SK-N-MC (cell line): ENCODE measurements around the gene ABLIM2.

Experiments
- DNase-seq: peaks from one replicate; pipeline ENCODE4 v3.0.0-alpha.2; 2011; ENCODE audit warnings: low read depth, low spot score
- H3K27ac ChIP-seq: fragments of 200-600 bp; sonication (generic); 2 replicates; pipeline ENCODE4 v1.5.1; 2016; ENCODE audit warnings: mixed run types
- H3K36me3 ChIP-seq: fragments of 200-600 bp; sonication (generic); 2 replicates; pipeline ENCODE4 v1.6.1; 2017; ENCODE audit warnings: antibody characterized with exemption, low read length, mixed read lengths; ENCODE audit not compliant: insufficient read depth
- H3K4me3 ChIP-seq: fragments of 200-600 bp; sonication (generic); 2 replicates; pipeline ENCODE4 v1.5.1; 2016
- H3K9ac ChIP-seq: fragments of 200-600 bp; sonication (generic); 2 replicates; pipeline ENCODE4 v1.8.0; 2017; ENCODE audit warnings: mixed run types, mixed read lengths; ENCODE audit not compliant: insufficient read length
- H3K9me3 ChIP-seq: fragments of 200-600 bp; sonication (generic); 2 replicates; pipeline ENCODE4 v1.6.1; 2017; ENCODE audit warnings: low read depth, mild to moderate bottlenecking, antibody characterized with exemption, low read length, moderate library complexity, mixed read lengths
- EZH2 ChIP-seq: fragments of 200-600 bp; sonication (generic); IDR thresholded peaks from one replicate; pipeline ENCODE4 v1.6.1; 2017; ENCODE audit warnings: antibody characterized with exemption
- FOXP2 ChIP-seq: optimal IDR thresholded peaks from 2 replicates; pipeline ENCODE3; 2011; ENCODE audit warnings: mild to moderate bottlenecking, moderate library complexity; ENCODE audit not compliant: insufficient read depth; ENCODE audit errors: extremely low read length, control extremely low read depth
- POLR2AphosphoS5 ChIP-seq: IDR thresholded peaks from 2 replicates; pipeline ENCODE4 v1.6.1; 2012; ENCODE audit warnings: mild to moderate bottlenecking, low read depth, low read length, borderline replicate concordance

ABLIM2 gene

GRCh38 chr4:7938609-7939376 is 219.8 kb downstream of the ABLIM2 start:
- H3K4me3 ChIP-seq, result peak overlapping the region; percentile 77
- DNase-seq, result no peak
- H3K9me3 ChIP-seq, result no peaks in the 10 kb centered on the region
- H3K27ac ChIP-seq, result no peak overlapping the region
- peak overlapping the region; percentile 62 for H3K9ac ChIP-seq
- no peaks in the 10 kb centered on the region for H3K36me3 ChIP-seq
- TF ChIP-seq EZH2 (no peak), POLR2AphosphoS5 (no peak), FOXP2 (no peak)

- Histone ChIP-seq H3K36me3 (no peaks in the 10 kb centered on the region), H3K9me3 (no peaks in the 10 kb centered on the region), H3K9ac (no peak overlapping the region), H3K4me3 (peak overlapping the region; percentile 77), H3K27ac (no peak overlapping the region)
- DNase-seq, result no peak
- TF ChIP-seq POLR2AphosphoS5 (no peak), FOXP2 (no peak), EZH2 (no peak)
Measured at GRCh38 chr4:7938266-7938608, 220.4 kb downstream of the ABLIM2 start.

- DNase-seq, result no peak
- no peak overlapping the region for H3K9ac ChIP-seq
- no peak overlapping the region for H3K27ac ChIP-seq
- H3K4me3 ChIP-seq, result no peak overlapping the region
- no peaks in the 10 kb centered on the region for H3K9me3 ChIP-seq
- no peaks in the 10 kb centered on the region for H3K36me3 ChIP-seq
- TF ChIP-seq EZH2, result no peak
- TF ChIP-seq POLR2AphosphoS5, result no peak
- no peak for TF ChIP-seq FOXP2
Measured at GRCh38 chr4:7937006-7937405, 221.6 kb downstream of the ABLIM2 start.

- DNase-seq, result no peak
- TF ChIP-seq EZH2 (no peak), POLR2AphosphoS5 (no peak), FOXP2 (no peak)
- Histone ChIP-seq H3K36me3 (no peaks in the 10 kb centered on the region), H3K4me3 (no peak overlapping the region), H3K27ac (no peak overlapping the region), H3K9ac (no peak overlapping the region), H3K9me3 (no peaks in the 10 kb centered on the region)
Measured at GRCh38 chr4:7933651-7934510, 224.7 kb downstream of the ABLIM2 start.

- TF ChIP-seq EZH2, result no peak
- TF ChIP-seq FOXP2, result no peak
- no peak for TF ChIP-seq POLR2AphosphoS5
- Histone ChIP-seq H3K9me3 (no peaks in the 10 kb centered on the region), H3K9ac (no peak overlapping the region), H3K27ac (no peak overlapping the region), H3K36me3 (no peaks in the 10 kb centered on the region), H3K4me3 (no peak overlapping the region)
- DNase-seq, result no peak
Measured at GRCh38 chr4:7932287-7932686, 226.3 kb downstream of the ABLIM2 start.

GRCh38 chr4:7929118-7929951 is 229.3 kb downstream of the ABLIM2 start:
- Histone ChIP-seq H3K27ac (no peak overlapping the region), H3K9me3 (no peaks in the 10 kb centered on the region), H3K4me3 (no peak overlapping the region), H3K9ac (no peak overlapping the region), H3K36me3 (no peaks in the 10 kb centered on the region)
- TF ChIP-seq POLR2AphosphoS5, result no peak
- no peak for TF ChIP-seq FOXP2
- no peak for DNase-seq

GRCh38 chr4:7928711-7929110 is 229.9 kb downstream of the ABLIM2 start:
- TF ChIP-seq FOXP2 (no peak), POLR2AphosphoS5 (no peak), EZH2 (no peak)
- Histone ChIP-seq H3K4me3 (no peak overlapping the region), H3K36me3 (no peaks in the 10 kb centered on the region), H3K9me3 (no peaks in the 10 kb centered on the region), H3K9ac (no peak overlapping the region), H3K27ac (no peak overlapping the region)
- no peak for DNase-seq

- DNase-seq, result no peak
- no peak overlapping the region for H3K27ac ChIP-seq
- H3K9ac ChIP-seq, result no peak overlapping the region
- no peaks in the 10 kb centered on the region for H3K9me3 ChIP-seq
- TF ChIP-seq FOXP2, result no peak
- no peak for TF ChIP-seq EZH2
- H3K4me3 ChIP-seq, result no peak overlapping the region
- H3K36me3 ChIP-seq, result no peaks in the 10 kb centered on the region
Measured at GRCh38 chr4:7926822-7927221, 231.8 kb downstream of the ABLIM2 start.
